A673 (cell line): ENCODE results near the gene SPAG7.

Experiments used
- EZH2 ChIP-seq: fragments of 200-600 bp; sonication (generic); IDR thresholded peaks from 2 replicates; pipeline ENCODE4 v1.6.1; 2017; ENCODE audit warnings: borderline replicate concordance, low read depth, mild to moderate bottlenecking, mixed read lengths, antibody characterized with exemption, low read length; ENCODE audit not compliant: poor library complexity, severe bottlenecking
- TF ChIP-seq, protein P1 (sequence below): fragments of 300-800, 200-600 bp; sonication (generic); conservative IDR thresholded peaks from 2 replicates; pipeline ENCODE4 v1.5.1; 2017; ENCODE audit warnings: low read depth, mild to moderate bottlenecking, antibody characterized with exemption, low read length, moderate library complexity, mixed read lengths

DNA sequence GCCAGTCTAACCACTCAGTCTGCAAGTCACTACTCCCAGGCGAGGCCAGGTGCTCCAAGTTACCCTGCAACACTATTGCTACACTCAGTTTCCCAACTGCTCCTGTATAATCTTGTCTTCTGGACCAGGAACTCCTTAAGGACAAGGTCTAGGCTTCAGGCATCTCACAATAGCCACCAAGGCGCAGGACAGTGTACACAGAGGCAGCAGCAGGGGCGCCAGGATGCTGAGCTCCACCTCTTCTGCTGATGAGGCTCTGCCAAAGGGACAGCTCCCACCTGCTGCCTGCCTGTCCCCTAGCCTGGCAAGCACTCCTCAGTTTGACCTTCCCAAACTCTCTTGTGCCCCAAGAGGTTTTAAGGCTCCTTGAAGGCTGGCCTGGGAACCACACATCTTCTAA lies 31.2 kb downstream of the SPAG7 start:
- TF ChIP-seq, protein P1, sequence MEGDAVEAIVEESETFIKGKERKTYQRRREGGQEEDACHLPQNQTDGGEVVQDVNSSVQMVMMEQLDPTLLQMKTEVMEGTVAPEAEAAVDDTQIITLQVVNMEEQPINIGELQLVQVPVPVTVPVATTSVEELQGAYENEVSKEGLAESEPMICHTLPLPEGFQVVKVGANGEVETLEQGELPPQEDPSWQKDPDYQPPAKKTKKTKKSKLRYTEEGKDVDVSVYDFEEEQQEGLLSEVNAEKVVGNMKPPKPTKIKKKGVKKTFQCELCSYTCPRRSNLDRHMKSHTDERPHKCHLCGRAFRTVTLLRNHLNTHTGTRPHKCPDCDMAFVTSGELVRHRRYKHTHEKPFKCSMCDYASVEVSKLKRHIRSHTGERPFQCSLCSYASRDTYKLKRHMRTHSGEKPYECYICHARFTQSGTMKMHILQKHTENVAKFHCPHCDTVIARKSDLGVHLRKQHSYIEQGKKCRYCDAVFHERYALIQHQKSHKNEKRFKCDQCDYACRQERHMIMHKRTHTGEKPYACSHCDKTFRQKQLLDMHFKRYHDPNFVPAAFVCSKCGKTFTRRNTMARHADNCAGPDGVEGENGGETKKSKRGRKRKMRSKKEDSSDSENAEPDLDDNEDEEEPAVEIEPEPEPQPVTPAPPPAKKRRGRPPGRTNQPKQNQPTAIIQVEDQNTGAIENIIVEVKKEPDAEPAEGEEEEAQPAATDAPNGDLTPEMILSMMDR = no peak
- no peak for TF ChIP-seq EZH2
